GM19193 (cell line): ENCODE results near the gene YTHDF1.

ENCODE experiments used
- POLR2A ChIP-seq: IDR thresholded peaks from 4 replicates; pipeline ENCODE4 v1.6.1; 2011; ENCODE audit not compliant: insufficient read depth, insufficient read length; ENCODE audit errors: extremely low read depth

YTHDF1 gene

GRCh38 chr20:63223121-63223825 lies 7.3 kb upstream of the YTHDF1 start:
- no peak for TF ChIP-seq POLR2A

DNA sequence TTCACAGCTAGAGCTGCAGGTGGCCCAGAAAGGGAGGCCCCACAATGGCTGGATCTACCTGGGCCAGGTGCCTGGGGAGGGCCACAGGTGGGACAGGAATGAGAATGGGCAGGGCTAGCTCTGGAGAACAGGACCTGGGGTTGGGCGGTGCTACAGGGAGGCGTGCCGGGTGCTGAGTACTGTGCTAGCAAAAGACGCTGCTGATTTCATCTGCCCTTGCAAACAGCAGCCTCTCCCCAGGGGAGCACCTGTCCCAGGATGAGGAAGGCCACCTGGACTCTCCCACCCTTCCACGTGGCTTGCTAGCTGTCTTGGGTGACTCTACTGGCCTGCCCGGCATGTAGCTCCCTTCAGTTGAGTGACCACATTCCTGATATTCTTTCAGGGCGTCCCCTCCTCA lies 6.6 kb upstream of the YTHDF1 start:
- TF ChIP-seq POLR2A, result no peak

DNA sequence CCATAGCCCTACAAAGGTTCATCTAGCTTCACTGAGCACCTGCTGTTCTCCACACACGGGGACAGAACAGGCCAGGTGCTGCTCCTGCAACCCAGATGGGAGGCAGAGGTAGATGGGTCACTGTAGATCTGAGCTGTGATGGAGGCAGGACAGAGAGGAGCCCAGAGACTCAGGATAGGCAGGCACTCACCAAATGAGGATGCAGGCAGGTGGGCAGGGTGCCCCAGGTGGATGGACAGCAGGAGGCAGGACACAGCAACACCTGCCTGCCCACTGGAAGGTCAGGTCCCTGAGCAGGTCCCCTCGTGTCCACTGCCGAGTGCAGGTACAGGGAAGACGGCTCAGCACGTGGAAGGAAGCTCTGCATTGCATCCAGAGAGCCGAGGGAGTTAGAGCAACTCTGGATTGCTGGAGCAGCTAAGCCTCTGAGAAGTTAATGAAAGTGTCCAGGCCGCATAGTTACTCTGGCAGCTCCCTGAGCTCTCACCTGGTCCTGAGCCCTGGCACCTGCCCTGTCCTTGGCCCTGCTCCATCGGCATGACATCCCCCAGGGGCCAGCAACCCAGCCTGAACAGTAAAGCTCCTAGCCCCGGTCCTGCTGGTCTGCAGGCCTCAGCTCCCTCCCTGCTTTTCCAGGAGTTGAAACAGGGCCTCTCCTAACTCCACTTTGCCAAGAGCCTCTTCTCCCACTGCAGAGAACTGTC lies 4.9 kb upstream of the YTHDF1 start:
- TF ChIP-seq POLR2A, result no peak

GRCh38 chr20:63219866-63220521 lies 4.1 kb upstream of the YTHDF1 start:
- no peak for TF ChIP-seq POLR2A

DNA sequence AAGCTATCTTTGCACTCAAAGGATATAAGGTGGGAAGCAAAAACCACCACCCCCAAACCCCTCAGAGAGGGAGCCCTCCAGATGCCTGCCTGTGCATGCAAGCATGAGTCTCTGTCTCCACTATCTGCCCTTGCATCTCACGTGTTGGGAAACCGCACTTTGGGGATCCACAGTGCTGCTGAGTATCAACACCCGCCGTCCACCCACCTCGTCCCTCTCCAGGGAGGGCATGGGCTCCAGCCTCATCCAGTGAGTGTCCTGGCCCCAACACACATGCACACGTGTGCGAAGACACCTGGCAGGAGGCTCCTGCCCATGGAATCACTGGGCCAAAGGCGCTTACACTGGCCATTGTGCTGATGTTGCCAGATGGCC lies 3.5 kb upstream of the YTHDF1 start:
- no peak for TF ChIP-seq POLR2A

GRCh38 chr20:63218701-63219446 lies 2.9 kb upstream of the YTHDF1 start:
- TF ChIP-seq POLR2A, result no peak

- no peak for TF ChIP-seq POLR2A
Observed at GRCh38 chr20:63217706-63218105, 1.8 kb upstream of the YTHDF1 start.

DNA sequence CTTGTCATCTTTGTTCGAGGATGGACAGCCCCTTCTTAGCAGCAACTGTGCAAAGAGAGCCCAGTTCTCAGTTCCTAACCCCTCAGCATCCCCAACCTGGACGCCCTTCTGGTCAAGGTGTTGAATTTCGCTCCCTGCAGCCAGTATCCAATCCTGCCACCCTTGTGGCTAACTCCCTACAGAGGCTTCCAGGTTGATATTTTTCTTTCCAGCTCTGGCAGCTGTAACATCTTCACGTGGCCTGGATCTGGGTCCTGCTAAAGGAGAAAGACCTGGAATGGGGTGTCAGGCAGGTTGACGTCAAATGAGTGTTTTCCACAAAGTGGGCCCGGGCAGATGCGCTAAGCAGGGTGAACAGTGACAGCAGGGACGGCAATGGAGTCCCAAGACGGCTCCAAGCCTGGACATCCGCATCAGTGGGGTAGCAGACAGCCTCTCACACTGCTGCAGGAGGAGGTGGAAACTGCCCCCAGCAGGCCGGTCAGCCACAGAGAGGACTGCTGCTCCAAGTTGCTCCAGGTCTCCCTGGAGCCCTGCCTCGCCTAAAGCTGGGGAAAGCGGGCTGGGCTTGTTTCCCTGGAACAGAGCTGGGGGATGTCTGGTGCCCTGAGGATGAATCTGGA lies 1.0 kb upstream of the YTHDF1 start:
- TF ChIP-seq POLR2A, result no peak

- no peak for TF ChIP-seq POLR2A
Observed at GRCh38 chr20:63215101-63216040, 560 bp downstream of the YTHDF1 start.

GRCh38 chr20:63214514-63214913 lies 1.4 kb downstream of the YTHDF1 start:
- TF ChIP-seq POLR2A, result no peak

DNA sequence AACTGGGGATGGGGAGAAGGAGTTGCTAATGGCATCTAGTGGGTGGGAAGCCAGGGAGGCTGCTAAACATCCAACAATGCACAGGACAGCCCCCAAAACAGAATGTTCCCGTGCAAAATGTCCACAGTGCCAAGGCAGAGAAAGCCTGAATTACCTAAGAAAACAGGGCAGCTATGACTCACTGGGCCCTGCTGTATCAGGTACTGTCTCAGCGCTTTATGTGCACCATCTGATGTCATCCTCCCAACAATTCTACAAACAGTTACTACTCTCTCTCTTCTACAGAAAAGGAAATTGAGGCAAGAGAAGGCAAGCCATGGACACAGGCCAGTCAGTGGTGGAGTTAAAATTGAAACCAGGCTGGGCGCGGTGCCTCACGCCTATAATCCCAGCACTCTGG lies 3.1 kb downstream of the YTHDF1 start:
- TF ChIP-seq POLR2A, result no peak

DNA sequence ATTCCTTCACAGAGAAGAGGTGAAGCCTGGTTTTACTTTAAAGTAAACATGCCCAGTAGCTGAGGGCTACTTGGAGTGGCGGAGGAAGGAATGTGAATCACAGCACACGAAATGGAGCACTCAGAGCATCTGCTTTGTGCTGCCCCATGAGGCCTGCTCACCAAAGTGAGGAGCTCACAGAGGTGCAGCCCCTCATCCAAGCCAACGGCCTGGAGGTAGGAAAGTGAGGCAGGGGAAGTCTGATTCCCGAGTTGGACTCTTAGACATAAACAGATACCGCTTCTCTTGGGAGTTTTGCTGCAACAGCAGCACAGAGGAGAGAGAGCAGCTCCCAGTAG lies 3.6 kb downstream of the YTHDF1 start:
- TF ChIP-seq POLR2A, result no peak

GRCh38 chr20:63210011-63210605 lies 5.8 kb downstream of the YTHDF1 start:
- no peak for TF ChIP-seq POLR2A
